Prostate gland (tissue), 2 donors: Measurements from ENCODE around the gene AKNA. TPM values are rescaled to one million over a fixed set of nuclear protein-coding genes. Genes with fewer than 3 reads are reported as not detected.

Source experiments
- DNase-seq: peaks from one replicate; pipeline ENCODE4 v3.0.0-alpha.2; 2019; ENCODE audit warnings: low spot score
- H3K27ac ChIP-seq, 2 donors: fragments of 200-600 bp; sonication (generic); 2 replicates each; pipeline ENCODE4 v1.5.1; 2017 to 2019
- H3K27me3 ChIP-seq: fragments of 200-600 bp; sonication (generic); replicated peaks from 2 replicates; pipeline ENCODE4 v1.5.1; 2019; ENCODE audit not compliant: insufficient read depth
- H3K36me3 ChIP-seq, 2 donors: fragments of 200-600 bp; sonication (generic); 1 replicate in 1 of 2; 2 replicates in 1 of 2; pipeline versions ENCODE4 v1.5.1 to v1.8.1; 2017 to 2019
- H3K4me1 ChIP-seq: fragments of 200-600 bp; sonication (generic); replicated peaks from 2 replicates; pipeline ENCODE4 v1.5.1; 2019
- H3K4me3 ChIP-seq, 2 donors: fragments of 200-600 bp; sonication (generic); 2 replicates each; pipeline ENCODE4 v1.5.1; 2017 to 2019
- H3K9me3 ChIP-seq: fragments of 200-600 bp; sonication (generic); 2 replicates; pipeline ENCODE4 v1.5.1; 2017
- POLR2A ChIP-seq: fragments of 450-650 bp; IDR thresholded peaks from one replicate; pipeline ENCODE4 v1.6.1; 2016; ENCODE audit warnings: antibody characterized with exemption, mild to moderate bottlenecking
- POLR2AphosphoS5 ChIP-seq: sonication (generic); formaldehyde crosslinking; IDR thresholded peaks from one replicate; pipeline ENCODE4 v1.6.1; 2017; ENCODE audit warnings: antibody characterized with exemption
- WGBS: methylation state at CpG from one replicate; pipeline ENCODE4 v1.1.5; 2018; 5-methylcytosine and 5-hydroxymethylcytosine counted together
- intact Hi-C: fragments of 100-400 bp; cut with DNase I; formaldehyde crosslinking; loops from one replicate; pipeline ENCODE4 v1.14.2; 2022
- total RNA-seq, 2 donors: library from RNA; depleted of rRNA; stranded (reverse); fragments of >200 nt; gene quantifications; one replicate each; pipeline ENCODE4 v1.1.0, GENCODE V29; 2016
- TF ChIP-seq, protein P1 (sequence below), 4 experiments: fragments of 200-600 bp in 2 of 4; fragments of 450-650 bp in 2 of 4; sonication (generic) in 2 of 4; IDR thresholded peaks; 1 replicate in 3 of 4; 2 replicates in 1 of 4; pipeline ENCODE4 v1.5.1; 2016 to 2019; ENCODE audit warnings: antibody characterized with exemption in 4 of 4, mild to moderate bottlenecking in 2 of 4, moderate library complexity in 2 of 4

AKNA gene
- total RNA-seq, 2 donors from 2014 or later: 20.5 to 30.1 TPM

DNA sequence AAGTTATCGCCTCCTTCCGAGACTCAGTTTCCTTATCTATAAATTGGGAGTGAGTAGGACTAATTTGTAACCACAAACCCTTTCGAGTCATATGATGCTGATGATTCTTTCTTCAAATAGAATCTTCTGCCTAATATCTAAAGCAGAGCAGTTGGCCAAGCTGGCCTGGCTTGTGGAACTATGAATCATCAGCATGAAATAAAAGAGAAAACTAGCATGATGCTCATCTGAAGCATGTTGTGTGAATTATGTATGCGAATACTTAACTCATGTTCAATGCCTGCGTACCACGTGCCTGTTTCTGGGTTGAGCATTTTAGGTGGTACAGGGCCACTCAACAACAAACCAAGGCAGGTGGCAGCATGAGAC, 79.9 kb downstream of the AKNA start:
- no peak for DNase-seq
- Histone ChIP-seq H3K4me3 (no peak overlapping the region), H3K27me3 (no peaks in the 10 kb centered on the region), H3K36me3 (no peaks in the 10 kb centered on the region), H3K27ac (no peak overlapping the region), H3K9me3 (no peaks in the 10 kb centered on the region), H3K4me1 (no peaks in the 10 kb centered on the region)
- 88% methylated on average over 6 of the region's 6 CpGs for WGBS
- intact Hi-C loops: no loop called here
- TF ChIP-seq POLR2AphosphoS5 (no peak), POLR2A (no peak)
- TF ChIP-seq, protein P1, sequence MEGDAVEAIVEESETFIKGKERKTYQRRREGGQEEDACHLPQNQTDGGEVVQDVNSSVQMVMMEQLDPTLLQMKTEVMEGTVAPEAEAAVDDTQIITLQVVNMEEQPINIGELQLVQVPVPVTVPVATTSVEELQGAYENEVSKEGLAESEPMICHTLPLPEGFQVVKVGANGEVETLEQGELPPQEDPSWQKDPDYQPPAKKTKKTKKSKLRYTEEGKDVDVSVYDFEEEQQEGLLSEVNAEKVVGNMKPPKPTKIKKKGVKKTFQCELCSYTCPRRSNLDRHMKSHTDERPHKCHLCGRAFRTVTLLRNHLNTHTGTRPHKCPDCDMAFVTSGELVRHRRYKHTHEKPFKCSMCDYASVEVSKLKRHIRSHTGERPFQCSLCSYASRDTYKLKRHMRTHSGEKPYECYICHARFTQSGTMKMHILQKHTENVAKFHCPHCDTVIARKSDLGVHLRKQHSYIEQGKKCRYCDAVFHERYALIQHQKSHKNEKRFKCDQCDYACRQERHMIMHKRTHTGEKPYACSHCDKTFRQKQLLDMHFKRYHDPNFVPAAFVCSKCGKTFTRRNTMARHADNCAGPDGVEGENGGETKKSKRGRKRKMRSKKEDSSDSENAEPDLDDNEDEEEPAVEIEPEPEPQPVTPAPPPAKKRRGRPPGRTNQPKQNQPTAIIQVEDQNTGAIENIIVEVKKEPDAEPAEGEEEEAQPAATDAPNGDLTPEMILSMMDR (IDR thresholded peaks at IDR 0.05): no peak

DNA sequence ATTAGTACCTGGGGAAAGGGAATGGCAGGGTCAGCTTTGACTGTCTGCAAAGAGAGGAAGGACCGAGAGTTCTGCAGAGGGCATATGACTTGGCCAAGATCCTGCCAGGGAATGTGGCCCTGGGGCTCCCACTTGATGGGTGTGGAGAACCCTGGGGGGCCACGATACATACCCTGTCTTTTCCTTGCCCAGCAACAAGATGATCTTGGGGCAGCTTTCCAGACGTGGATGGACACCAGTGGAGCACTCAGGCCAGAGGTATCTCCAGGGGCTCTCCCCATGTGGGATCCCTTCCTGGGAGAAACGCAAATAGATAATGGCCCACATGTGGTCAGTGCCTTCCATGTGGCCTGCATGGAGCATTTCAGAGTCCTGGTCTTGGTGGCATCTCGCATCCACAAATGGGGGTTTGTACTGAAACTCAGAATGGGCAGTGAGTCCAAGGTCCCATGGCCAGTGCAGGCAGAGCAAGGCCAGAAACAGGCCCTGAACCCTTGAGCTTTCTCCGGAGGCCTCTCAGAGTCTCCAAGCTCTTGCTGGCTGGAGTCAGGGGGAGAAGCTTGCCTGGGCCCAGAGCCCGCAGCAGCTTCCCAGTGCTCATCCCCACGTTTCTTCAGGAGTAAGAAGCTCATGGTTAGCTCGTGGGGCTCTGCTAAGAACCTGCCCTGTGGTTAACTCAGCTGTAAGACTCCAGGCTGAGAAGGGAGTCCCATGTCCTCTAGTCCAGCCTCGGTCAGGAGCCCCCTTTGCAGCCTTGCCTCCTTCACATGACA, 83.2 kb downstream of the AKNA start:
- WGBS: 92% methylated on average over 10 of the region's 10 CpGs
- Histone ChIP-seq H3K27ac (no peak overlapping the region), H3K9me3 (no peaks in the 10 kb centered on the region), H3K4me3 (no peak overlapping the region), H3K4me1 (no peaks in the 10 kb centered on the region), H3K36me3 (no peaks in the 10 kb centered on the region), H3K27me3 (no peaks in the 10 kb centered on the region)
- DNase-seq: no peak
- intact Hi-C loops: no loop called here
- TF ChIP-seq POLR2AphosphoS5 (no peak), POLR2A (no peak)
- TF ChIP-seq, protein P1 (IDR thresholded peaks at IDR 0.05): no peak

DNA sequence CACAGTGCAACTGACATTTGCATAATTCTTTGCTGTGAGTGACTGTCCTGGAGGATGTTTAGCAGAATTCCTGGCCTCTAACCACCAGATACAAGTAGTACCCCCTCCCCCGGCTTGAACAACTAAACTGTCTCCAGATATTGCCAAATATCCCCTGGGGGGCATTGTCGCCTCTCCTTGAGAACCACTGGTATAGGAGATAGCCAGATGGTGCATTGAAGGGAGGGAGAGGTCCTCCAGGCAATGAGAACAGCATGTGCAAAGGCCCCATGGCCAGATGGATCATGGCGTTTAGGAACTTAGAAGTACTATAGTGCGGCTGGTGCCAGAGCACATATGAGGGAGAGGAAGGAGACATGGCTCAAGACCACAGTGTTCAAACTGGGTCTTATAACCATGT, 83.8 kb downstream of the AKNA start:
- Histone ChIP-seq H3K36me3 (no peaks in the 10 kb centered on the region), H3K4me3 (no peak overlapping the region), H3K27me3 (no peaks in the 10 kb centered on the region), H3K9me3 (no peaks in the 10 kb centered on the region), H3K27ac (no peak overlapping the region), H3K4me1 (no peaks in the 10 kb centered on the region)
- intact Hi-C loops: no loop called here
- TF ChIP-seq POLR2AphosphoS5: no peak
- DNase-seq: no peak
- WGBS: 100% methylated on average over 4 of the region's 4 CpGs

DNA sequence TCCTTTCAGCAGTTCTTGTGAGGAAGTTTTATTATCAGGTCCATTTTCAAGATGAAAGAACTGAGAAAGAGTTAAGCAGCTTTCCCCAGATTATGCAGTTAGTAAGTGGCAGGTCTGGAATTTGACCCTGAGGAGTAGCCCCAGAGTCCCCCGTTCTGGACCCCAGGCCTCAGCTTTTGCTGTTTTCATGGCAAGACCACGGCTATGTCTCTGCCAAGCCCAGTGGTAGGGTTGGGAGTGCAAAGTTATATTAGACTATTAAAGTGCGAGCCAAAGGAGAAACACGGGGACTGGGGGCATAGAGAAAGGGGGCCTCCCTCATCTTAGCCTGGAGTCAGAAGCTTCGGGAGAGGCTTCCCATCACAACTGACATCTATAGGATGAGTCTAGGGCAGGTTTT, 84.2 kb downstream of the AKNA start:
- H3K9me3 ChIP-seq: no peaks in the 10 kb centered on the region
- intact Hi-C loops: no loop called here
- no peak for DNase-seq
- no peak overlapping the region for H3K4me3 ChIP-seq
- no peaks in the 10 kb centered on the region for H3K27me3 ChIP-seq
- no peaks in the 10 kb centered on the region for H3K4me1 ChIP-seq
- no peaks in the 10 kb centered on the region for H3K36me3 ChIP-seq
- H3K27ac ChIP-seq: no peak overlapping the region
- WGBS: 70% methylated on average over 5 of the region's 5 CpGs
- TF ChIP-seq POLR2A: no peak
- no peak for TF ChIP-seq POLR2AphosphoS5
- TF ChIP-seq, protein P1 (IDR thresholded peaks at IDR 0.05): no peak

DNA sequence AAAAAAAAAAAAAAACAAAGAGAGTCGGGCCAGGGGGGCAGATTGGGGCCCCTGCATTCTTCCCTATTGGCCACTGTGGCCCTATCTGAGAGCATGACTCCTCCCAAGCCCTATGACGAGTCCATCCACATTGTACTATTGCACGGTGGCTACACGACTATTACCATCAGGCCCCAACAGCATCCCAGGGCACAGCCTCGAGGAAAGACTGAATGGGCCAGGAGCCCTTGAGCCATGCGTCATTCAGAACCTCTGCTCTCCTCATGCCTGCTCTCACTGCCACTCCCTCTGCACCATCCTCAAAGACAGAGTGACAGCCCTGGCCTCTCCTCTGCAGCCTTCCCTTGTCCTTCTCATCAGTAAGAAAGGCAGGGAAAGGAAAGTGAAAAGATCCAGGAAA, 85.1 kb downstream of the AKNA start:
- Histone ChIP-seq H3K27ac (no peak overlapping the region), H3K4me3 (no peak overlapping the region), H3K36me3 (no peaks in the 10 kb centered on the region), H3K4me1 (no peaks in the 10 kb centered on the region), H3K9me3 (no peaks in the 10 kb centered on the region), H3K27me3 (no peaks in the 10 kb centered on the region)
- 59% methylated on average over 6 of the region's 6 CpGs for WGBS
- TF ChIP-seq POLR2AphosphoS5: no peak
- TF ChIP-seq, protein P1 (IDR thresholded peaks at IDR 0.05): no peak
- no peak for TF ChIP-seq POLR2A
- no peak for DNase-seq
- intact Hi-C loops: no loop called here
